ENCODE results near the gene NEUROD6.

GRCh38 chr7:31384466-31384865 lies 43.9 kb upstream of the NEUROD6 start:
- TF ChIP-seq POLR2A (IDR thresholded peaks at IDR 0.05) (no peak), EP300 (IDR thresholded peaks at IDR 0.05) (no peak)
- TF ChIP-seq, protein P1, sequence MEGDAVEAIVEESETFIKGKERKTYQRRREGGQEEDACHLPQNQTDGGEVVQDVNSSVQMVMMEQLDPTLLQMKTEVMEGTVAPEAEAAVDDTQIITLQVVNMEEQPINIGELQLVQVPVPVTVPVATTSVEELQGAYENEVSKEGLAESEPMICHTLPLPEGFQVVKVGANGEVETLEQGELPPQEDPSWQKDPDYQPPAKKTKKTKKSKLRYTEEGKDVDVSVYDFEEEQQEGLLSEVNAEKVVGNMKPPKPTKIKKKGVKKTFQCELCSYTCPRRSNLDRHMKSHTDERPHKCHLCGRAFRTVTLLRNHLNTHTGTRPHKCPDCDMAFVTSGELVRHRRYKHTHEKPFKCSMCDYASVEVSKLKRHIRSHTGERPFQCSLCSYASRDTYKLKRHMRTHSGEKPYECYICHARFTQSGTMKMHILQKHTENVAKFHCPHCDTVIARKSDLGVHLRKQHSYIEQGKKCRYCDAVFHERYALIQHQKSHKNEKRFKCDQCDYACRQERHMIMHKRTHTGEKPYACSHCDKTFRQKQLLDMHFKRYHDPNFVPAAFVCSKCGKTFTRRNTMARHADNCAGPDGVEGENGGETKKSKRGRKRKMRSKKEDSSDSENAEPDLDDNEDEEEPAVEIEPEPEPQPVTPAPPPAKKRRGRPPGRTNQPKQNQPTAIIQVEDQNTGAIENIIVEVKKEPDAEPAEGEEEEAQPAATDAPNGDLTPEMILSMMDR (IDR thresholded peaks at IDR 0.05), result no peak

Data from tibial nerve (tissue), 4 donors.